ENCODE results near the gene RHEBL1.

Gene RHEBL1

DNA sequence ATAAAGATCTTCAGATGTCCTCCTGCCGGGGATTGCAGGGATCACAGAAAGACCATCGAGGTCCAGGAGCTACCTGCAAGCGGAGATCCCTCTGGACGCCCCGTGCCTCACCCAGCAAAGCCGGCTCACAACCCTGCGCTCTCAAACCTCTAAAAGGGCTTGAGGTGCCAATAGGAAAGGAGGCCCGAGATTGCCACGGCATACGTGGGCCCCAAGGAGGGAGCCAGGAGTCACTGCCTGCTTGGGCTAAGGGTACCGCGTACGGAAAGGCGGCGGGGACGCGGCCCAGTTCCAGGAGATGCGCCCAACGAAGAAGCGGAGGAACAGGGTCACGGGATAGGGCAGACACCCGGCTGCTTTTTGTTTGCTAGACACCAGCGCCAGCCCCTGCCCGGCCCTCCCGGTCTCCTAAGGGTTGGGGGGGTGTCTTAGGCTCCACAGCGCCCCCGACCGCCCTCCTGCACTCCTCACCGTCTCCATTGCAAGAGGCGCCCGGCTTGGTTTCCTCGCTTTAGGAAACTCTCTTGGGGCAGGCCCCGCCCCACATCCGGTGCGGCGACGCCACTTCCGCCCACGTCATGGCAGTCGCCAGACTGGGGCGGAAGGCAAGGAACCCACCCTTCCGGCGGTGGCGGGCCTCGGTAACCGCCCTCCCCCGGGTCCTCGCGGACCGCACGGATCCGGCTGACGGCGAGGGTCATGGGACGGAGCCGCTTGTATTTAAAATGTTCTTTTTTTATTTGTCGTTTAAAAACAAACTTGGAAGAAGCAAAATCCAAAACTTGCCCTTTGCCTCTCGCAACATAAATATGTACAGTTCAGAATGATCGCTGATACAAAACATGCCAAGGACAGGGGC is 51.3 kb downstream of the RHEBL1 start, which contains the start of gene PRKAG1:
TSS of gene PRKAG1 (minus strand) at position 516 of the 859 bp plus-strand sequence. CDS start at position 480, 36 bp downstream.
- peak; percentile 97 for DNase-seq

DNA sequence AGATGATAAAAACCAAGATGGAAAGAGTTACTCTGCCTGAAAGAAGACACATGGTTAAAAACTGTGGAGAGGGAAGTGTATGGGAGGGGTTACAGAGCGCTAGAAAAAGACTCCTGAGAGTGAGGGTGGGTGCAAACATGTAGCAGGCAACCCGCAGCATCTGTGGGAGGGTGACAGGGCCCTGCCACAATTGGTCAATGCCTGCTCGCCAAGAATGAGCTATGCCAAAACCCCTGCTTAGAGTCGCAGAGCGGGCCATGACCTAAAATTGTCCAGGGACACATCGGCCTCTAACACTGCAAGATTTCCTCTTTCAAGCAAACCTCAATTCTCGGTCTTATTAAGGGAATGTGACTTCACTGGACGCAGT is 51.9 kb downstream of the RHEBL1 start:
- DNase-seq, result peak; percentile 42

DNA sequence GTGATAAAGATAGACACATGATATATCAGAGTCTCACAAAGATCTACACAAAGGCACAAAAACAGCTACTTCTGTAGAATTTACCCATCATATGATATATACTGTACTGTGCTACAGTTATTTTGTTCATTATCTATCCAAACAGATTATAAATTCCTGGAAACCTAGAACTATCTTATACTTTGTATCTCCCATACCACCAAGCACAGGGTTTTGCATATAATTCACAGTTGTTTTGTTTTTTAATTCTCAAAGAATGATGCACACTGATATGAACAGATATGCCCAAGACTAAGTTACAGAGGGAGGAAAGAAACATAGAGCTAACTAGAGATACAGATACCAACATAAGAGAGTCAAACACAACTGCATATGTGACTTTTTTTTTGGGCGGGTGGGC is 54.6 kb downstream of the RHEBL1 start:
- DNase-seq, result no peak

Data from fibroblast of upper back skin (primary cell).